Kidney (tissue), 14 donors: ENCODE measurements around the gene PKNOX2. TPM values are rescaled to one million over a fixed set of nuclear protein-coding genes. Genes with fewer than 3 reads are reported as not detected.

Experiments
- DNase-seq, 5 donors: peaks; one replicate each; pipeline ENCODE4 v3.0.0-alpha.2; 2013 to 2020
- FAIRE-seq: peaks from 2 replicates; lab custom pipeline; 2012; peaks lifted over from hg19 to GRCh38; lab: Jason Lieb, UNC
- H3K27ac ChIP-seq, 2 donors: one replicate each; pipeline ENCODE4 v1.7.0; 2013; ENCODE audit warnings: low read depth in 2 of 2, low read length in 2 of 2, inconsistent platforms in 1 of 2
- H3K27me3 ChIP-seq: one replicate; pipeline ENCODE4 v1.7.1; 2013; ENCODE audit warnings: low read length, inconsistent platforms; ENCODE audit not compliant: control insufficient read depth, insufficient read depth
- H3K36me3 ChIP-seq, 3 donors: one replicate each; pipeline versions ENCODE4 v1.7.0 to v1.7.1; 2013; ENCODE audit warnings: low read length in 3 of 3, control low read depth in 1 of 3, inconsistent platforms in 1 of 3; ENCODE audit not compliant: insufficient read depth in 3 of 3, control insufficient read depth in 2 of 3
- H3K4me1 ChIP-seq, 3 donors: one replicate each; pipeline versions ENCODE4 v1.7.0 to v1.7.1; 2013; ENCODE audit warnings: low read length in 3 of 3, inconsistent platforms in 1 of 3, low read depth in 1 of 3; ENCODE audit not compliant: control insufficient read depth in 2 of 3, insufficient read depth in 2 of 3
- H3K4me3 ChIP-seq, 3 donors: one replicate each; pipeline versions ENCODE4 v1.7.0 to v1.8.1; 2013; ENCODE audit warnings: low read length in 3 of 3, control low read depth in 1 of 3, inconsistent platforms in 1 of 3
- H3K9ac ChIP-seq, 3 donors: one replicate each; pipeline versions ENCODE4 v1.7.0 to v1.7.1; 2013; ENCODE audit warnings: low read length in 3 of 3, control low read depth in 1 of 3, inconsistent platforms in 1 of 3
- H3K9me3 ChIP-seq, 3 donors: one replicate each; pipeline versions ENCODE4 v1.7.0 to v1.7.1; 2013; ENCODE audit warnings: low read length in 3 of 3, control low read depth in 1 of 3, inconsistent platforms in 1 of 3; ENCODE audit not compliant: control insufficient read depth in 2 of 3, insufficient read depth in 1 of 3
- CTCF ChIP-seq: IDR thresholded peaks from 3 replicates; pipeline ENCODE4 v1.5.1; 2012; ENCODE audit warnings: mild to moderate bottlenecking, moderate library complexity, borderline replicate concordance; ENCODE audit not compliant: insufficient read depth; ENCODE audit errors: extremely low read depth
- intact Hi-C: fragments of 100-400 bp; cut with DNase I; formaldehyde crosslinking; loops from one replicate; pipeline ENCODE4 v1.11.1; 2022
- polyA plus RNA-seq: library from polyadenylated mRNA; stranded (reverse); fragments of 350-450 nt; fragmentation: Illumina TruSeq; extraction: RNeasy Lipid Tissue Mini Kit (QIAGEN cat#74804); gene quantifications from one replicate; pipeline ENCODE4 v1.2.3, GENCODE V29; 2014; ENCODE audit warnings: low read depth, low replicate concordance; ENCODE audit not compliant: insufficient read depth
- total RNA-seq: library from RNA; stranded (reverse); fragmentation: NEBNext Ultra II Directional; extraction: Animal tissue kit (Norgen Biotek cat#: 25700); gene quantifications from one replicate; pipeline ENCODE4 v1.2.1, GENCODE V29; 2021
- donor health status: control.
- donor health status: control.
- donor health status: control.
- donor health status: control.
- donor health status: control.
- donor health status: DM: yes; HTN: yes; CAD: no.
- donor health status: Normal renal cell carcinoma (clear cell type).

PKNOX2 gene
- total and polyA plus RNA-seq, 2 donors from 2014 or later, result 1.5 to 6.0 TPM

- H3K9ac ChIP-seq, result no peak overlapping the region
- H3K36me3 ChIP-seq, result no peaks in the 10 kb centered on the region
- no peaks in the 10 kb centered on the region for H3K27me3 ChIP-seq
- no peak overlapping the region for H3K4me3 ChIP-seq
- H3K9me3 ChIP-seq, result no peaks in the 10 kb centered on the region
- intact Hi-C loops, result no loop called here
- no peak overlapping the region for H3K27ac ChIP-seq
- FAIRE-seq (no peak), DNase-seq (peak in 1 of 5 donors; percentile 50)
- H3K4me1 ChIP-seq, result peaks cover 0 to 8% (median 2%) of the 10 kb centered on the region in 3 donors
- TF ChIP-seq CTCF, result no peak
Observed at GRCh38 chr11:125342281-125342930, 177.9 kb downstream of the PKNOX2 start.

DNA sequence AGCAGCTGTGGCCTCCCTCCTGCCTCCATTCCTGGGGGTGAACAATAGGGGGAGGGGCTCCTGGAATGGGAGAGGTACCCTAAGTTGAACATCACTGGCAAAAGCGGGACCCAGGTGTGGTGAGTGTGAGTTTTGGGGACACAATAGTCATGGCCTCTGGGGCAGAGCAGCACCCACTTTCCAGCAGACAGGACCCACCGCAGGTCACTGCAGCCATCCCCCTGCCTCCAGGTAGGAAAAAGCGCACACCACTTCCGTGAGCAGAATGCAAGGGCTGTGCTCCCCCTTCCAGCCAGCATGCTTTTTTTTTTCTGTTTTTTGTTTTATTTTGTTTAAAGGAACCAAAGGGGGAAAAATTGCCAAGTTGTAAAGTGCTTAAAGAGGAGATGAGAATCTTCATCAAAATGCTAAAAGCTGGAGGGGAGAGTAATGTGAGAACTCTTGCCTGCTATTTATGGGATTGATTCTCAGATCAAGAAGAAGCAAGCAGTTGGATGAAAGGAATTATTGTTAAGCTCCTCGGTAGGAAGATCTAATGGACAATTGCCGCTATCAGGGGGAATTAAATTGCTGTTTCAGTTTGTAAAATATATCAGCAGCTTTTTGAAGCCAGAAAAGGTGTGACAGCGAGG, 178.7 kb downstream of the PKNOX2 start:
- Histone ChIP-seq H3K27ac (no peak overlapping the region), H3K27me3 (no peaks in the 10 kb centered on the region), H3K4me1 (peaks cover 0 to 8% (median 2%) of the 10 kb centered on the region in 3 donors), H3K9ac (no peak overlapping the region), H3K9me3 (no peaks in the 10 kb centered on the region), H3K36me3 (no peaks in the 10 kb centered on the region), H3K4me3 (no peak overlapping the region)
- no peak for FAIRE-seq
- DNase-seq, result no peak
- intact Hi-C loops, result no loop called here
- no peak for TF ChIP-seq CTCF

DNA sequence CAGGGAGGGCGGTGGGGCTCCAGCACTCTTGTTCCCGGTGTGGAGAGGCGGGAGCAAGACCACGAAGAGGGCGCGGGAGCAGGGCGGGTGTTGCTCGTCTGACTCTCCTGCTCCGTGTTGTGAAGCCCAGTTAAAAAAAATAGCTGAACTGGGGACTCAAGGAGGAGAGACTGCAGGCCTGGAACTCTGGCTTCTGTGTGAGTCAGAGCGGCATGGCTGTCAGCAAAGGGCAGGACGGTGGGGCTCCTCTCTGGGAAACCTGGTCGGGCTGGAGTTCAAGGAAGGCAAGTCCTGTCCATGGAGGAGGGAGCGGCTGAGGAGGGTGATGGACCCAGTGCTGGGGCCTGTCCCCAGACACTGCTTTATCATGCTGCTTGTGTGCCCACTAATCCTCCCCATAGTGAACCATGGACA, 179.2 kb downstream of the PKNOX2 start:
- Histone ChIP-seq H3K9me3 (no peaks in the 10 kb centered on the region), H3K4me1 (peaks cover 0 to 8% (median 2%) of the 10 kb centered on the region in 3 donors), H3K27ac (no peak overlapping the region), H3K4me3 (no peak overlapping the region), H3K36me3 (no peaks in the 10 kb centered on the region), H3K27me3 (no peaks in the 10 kb centered on the region), H3K9ac (no peak overlapping the region)
- FAIRE-seq (no peak), DNase-seq (no peak)
- no peak for TF ChIP-seq CTCF
- intact Hi-C loops, result no loop called here
